Measurements from ENCODE around the gene OSTC. TPM values are rescaled to one million over a fixed set of nuclear protein-coding genes. Genes with fewer than 3 reads are reported as not detected.
"Not testable (repeated sequence)": the region's sequence is repeated elsewhere in the genome, so short reads cannot be mapped to it uniquely, and the experiment has no call there.

Gene OSTC
- total RNA-seq, 2 donors from 2014 or later: 62.8 to 81.9 TPM

DNA sequence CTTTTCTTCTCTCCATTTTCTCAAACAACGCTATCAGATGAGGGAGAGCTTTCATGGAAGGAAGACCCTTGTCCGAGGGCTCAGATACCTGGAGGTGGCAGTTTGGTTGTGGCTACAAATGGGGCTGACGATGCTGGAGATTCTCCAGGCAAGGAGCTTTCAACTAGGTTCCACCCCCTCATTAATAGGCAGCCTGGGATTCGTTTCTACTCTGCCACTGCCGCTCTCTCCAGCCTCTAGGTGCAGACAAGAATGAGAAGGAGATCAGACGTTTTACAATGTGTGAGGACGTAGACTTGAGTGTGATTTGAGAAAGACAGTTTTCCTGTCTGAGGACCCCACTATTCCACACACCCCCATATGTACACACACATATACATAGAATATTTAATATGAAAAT lies 59.3 kb downstream of the OSTC start:
- no peak for ATAC-seq
- H3K27ac Mint-ChIP-seq: no peak overlapping the region

DNA sequence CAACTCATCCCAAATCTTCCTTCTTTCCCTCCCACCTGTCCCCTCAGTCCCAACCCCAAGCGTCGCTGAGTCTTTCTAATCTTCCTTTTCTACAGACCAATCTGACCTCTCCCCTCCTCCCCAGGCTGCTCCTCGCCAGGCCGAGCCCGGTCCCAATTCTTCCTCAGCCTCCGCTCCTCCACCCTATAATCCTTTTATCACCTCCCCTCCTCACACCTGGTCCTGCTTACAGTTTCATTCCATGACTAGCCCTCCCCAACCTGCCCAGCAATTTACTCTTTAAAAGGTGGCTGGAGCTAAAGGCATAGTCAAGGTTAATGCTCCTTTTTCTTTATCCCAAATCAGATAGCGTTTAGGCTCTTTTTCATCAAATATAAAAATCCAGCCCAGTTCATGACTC lies 60.2 kb downstream of the OSTC start:
- not testable (repeated sequence) for H3K9me3 Mint-ChIP-seq; H3K27ac Mint-ChIP-seq; ATAC-seq; DNase-seq (ENCODE audit: low spot score); H3K4me3 Mint-ChIP-seq; H3K4me1 Mint-ChIP-seq (ENCODE audit: low read depth in 2 of 2); H3K36me3 Mint-ChIP-seq
- peaks cover 22 to 27% of the 10 kb centered on the region in 2 donors for H3K27me3 Mint-ChIP-seq

More for the DNA sequence above, 59.3 kb downstream of the OSTC start:
- Mint-ChIP-seq H3K4me1 (ENCODE audit: low read depth in 2 of 2) (no peaks in the 10 kb centered on the region), H3K27me3 (peaks cover 16 to 19% of the 10 kb centered on the region in 2 donors), H3K36me3 (no peaks in the 10 kb centered on the region), H3K4me3 (no peak overlapping the region), H3K9me3 (no peaks in the 10 kb centered on the region)
- no peak for DNase-seq (ENCODE audit: low spot score)

DNA sequence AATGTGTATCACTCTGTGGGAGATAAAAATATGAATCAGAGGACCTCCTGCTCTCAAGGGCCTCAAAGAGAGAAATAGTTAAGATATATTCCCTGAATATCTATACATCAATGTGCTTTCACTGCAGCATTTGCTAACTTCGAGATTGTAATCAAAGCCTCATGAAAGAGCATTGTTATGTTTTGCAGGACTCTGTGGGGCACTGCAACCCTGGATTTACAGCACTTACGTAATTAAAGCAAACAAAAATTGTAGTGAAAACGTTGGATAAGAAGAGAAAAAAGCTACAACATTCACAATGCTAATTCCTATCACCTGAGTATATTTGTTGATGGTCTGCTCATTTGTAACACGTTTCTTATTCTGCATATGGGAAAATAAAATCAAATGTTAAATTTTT lies 64.5 kb downstream of the OSTC start:
- ATAC-seq (no peak), DNase-seq (ENCODE audit: low spot score) (no peak)
- Mint-ChIP-seq H3K27ac (no peak overlapping the region), H3K4me3 (no peak overlapping the region), H3K36me3 (no peaks in the 10 kb centered on the region), H3K27me3 (peaks cover 28 to 40% of the 10 kb centered on the region in 2 donors), H3K9me3 (no peaks in the 10 kb centered on the region), H3K4me1 (ENCODE audit: low read depth in 2 of 2) (no peaks in the 10 kb centered on the region)

DNA sequence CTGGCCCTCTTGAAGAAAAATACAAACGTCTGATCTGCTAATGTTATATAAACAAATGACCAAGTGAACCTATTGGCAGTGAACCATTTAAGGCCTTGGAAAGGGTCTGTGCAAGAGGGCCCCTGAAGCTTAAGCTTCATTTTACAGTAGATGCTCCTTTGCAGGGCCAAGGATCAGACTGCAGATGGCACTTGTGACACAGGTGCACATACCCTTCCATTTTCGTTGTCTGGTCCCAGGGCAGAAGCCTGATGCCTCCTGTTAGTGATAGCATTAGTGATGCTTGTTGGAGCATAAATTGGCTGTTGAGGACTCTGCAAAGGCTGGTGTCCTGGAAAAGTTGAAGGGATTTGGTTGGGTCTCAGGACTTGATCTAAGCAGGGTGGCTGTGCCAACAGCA lies 65.9 kb downstream of the OSTC start:
- Mint-ChIP-seq H3K4me3 (no peak overlapping the region), H3K36me3 (no peaks in the 10 kb centered on the region), H3K27me3 (peaks cover 22 to 30% of the 10 kb centered on the region in 2 donors), H3K9me3 (no peaks in the 10 kb centered on the region), H3K4me1 (ENCODE audit: low read depth in 2 of 2) (no peaks in the 10 kb centered on the region), H3K27ac (no peak overlapping the region)
- no peak for ATAC-seq
- no peak for DNase-seq (ENCODE audit: low spot score)

DNA sequence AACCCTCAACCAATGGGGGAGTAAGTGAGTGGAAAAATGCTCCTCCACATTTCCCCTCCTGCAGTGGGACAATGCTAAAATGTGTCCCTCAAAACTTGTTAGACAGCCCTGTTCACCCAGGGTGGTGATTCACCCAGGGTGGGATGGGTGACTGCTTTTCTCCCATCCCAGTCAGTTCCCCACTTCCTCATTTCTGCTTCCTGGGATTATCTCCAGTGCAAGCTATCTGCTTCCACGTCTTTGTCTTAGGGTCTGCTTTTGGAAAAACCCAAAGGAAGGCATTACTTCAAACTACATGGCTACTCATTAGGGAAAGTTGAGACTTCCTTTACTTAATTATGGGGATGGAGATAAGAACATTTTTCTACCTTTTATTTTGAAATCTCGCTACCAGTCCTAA lies 67.0 kb downstream of the OSTC start:
- ATAC-seq (no peak), DNase-seq (ENCODE audit: low spot score) (no peak)
- no peak overlapping the region for H3K4me3 Mint-ChIP-seq
- no peaks in the 10 kb centered on the region for H3K9me3 Mint-ChIP-seq
- no peak overlapping the region for H3K27ac Mint-ChIP-seq
- no peaks in the 10 kb centered on the region for H3K36me3 Mint-ChIP-seq
- peaks cover 18 to 33% of the 10 kb centered on the region in 2 donors for H3K27me3 Mint-ChIP-seq
- no peaks in the 10 kb centered on the region for H3K4me1 Mint-ChIP-seq (ENCODE audit: low read depth in 2 of 2)

Other genes starting within 250 kb of the OSTC start
- 100 to 1,000 TPM; 712 to 767 TPM for gene RPL34, start 30.0 kb upstream of the OSTC start, total RNA-seq
- gene ETNPPL, start 112.5 kb downstream of the OSTC start, total RNA-seq: not detected

All from natural killer cell treated with Interleukin-12 subunit alpha and Interleukin-12 subunit beta and Interleukin-15 and Interleukin-18, amount 100 ng/mL, for 72 hours (primary cell).